Neural progenitor cell (in vitro differentiated cells): ENCODE data around the gene DENND2A. TPM values are rescaled to one million over a fixed set of nuclear protein-coding genes. Genes with fewer than 3 reads are reported as not detected.

ENCODE experiments used
- DNase-seq: peaks from one replicate; pipeline ENCODE4 v3.0.0-alpha.2; 2016; ENCODE audit warnings: low spot score
- H2AFZ ChIP-seq: fragments of 200-600 bp; sonication (generic); replicated peaks from 2 replicates; pipeline ENCODE4 v1.6.1; 2016; ENCODE audit warnings: antibody characterized with exemption
- H3F3A ChIP-seq: fragments of 200-600 bp; sonication (generic); 2 replicates; pipeline ENCODE4 v1.6.1; 2016; ENCODE audit warnings: antibody characterized with exemption, low read depth
- H3K27ac ChIP-seq: fragments of 200-600 bp; sonication (generic); 2 replicates; pipeline ENCODE4 v1.5.1; 2016; ENCODE audit warnings: mild to moderate bottlenecking
- H3K27me3 ChIP-seq: fragments of 200-600 bp; sonication (generic); 2 replicates; pipeline ENCODE4 v1.6.1; 2016; ENCODE audit warnings: mild to moderate bottlenecking, moderate library complexity
- H3K36me3 ChIP-seq: fragments of 200-600 bp; sonication (generic); 2 replicates; pipeline ENCODE4 v1.5.1; 2016
- H3K4me1 ChIP-seq: fragments of 200-600 bp; sonication (generic); 2 replicates; pipeline ENCODE4 v1.6.1; 2016; ENCODE audit warnings: mixed run types
- H3K4me2 ChIP-seq: fragments of 200-600 bp; sonication (generic); 2 replicates; pipeline ENCODE4 v1.6.1; 2016
- H3K4me3 ChIP-seq: fragments of 200-600 bp; sonication (generic); 2 replicates; pipeline ENCODE4 v1.5.1; 2016
- H3K79me2 ChIP-seq: fragments of 200-600 bp; sonication (generic); 2 replicates; pipeline ENCODE4 v1.6.1; 2016; ENCODE audit warnings: low read depth
- H3K9ac ChIP-seq: fragments of 200-600 bp; sonication (generic); 2 replicates; pipeline ENCODE4 v1.6.1; 2016
- H3K9me3 ChIP-seq: fragments of 200-600 bp; sonication (generic); 2 replicates; pipeline ENCODE4 v1.5.1; 2016; ENCODE audit warnings: low read depth
- H4K20me1 ChIP-seq: fragments of 200-600 bp; sonication (generic); 2 replicates; pipeline ENCODE4 v1.6.1; 2016; ENCODE audit warnings: low read depth
- H3K27ac Mint-ChIP-seq: 3 replicates; pipeline ENCODE4 v1.8.0; 2021; ENCODE audit warnings: mixed read lengths
- H3K27me3 Mint-ChIP-seq: 2 replicates; pipeline ENCODE4 v1.8.0; 2022; ENCODE audit warnings: low read depth, mild to moderate bottlenecking, inconsistent platforms, moderate library complexity, mixed read lengths; ENCODE audit not compliant: insufficient read depth
- H3K36me3 Mint-ChIP-seq: 3 replicates; pipeline ENCODE4 v1.8.0; 2021; ENCODE audit warnings: mixed read lengths
- H3K4me1 Mint-ChIP-seq: 3 replicates; pipeline ENCODE4 v1.8.0; 2021; ENCODE audit warnings: mixed read lengths
- H3K4me3 Mint-ChIP-seq: 3 replicates; pipeline ENCODE4 v1.8.0; 2021; ENCODE audit warnings: mild to moderate bottlenecking, moderate library complexity, mixed read lengths
- H3K9me3 Mint-ChIP-seq: 3 replicates; pipeline ENCODE4 v1.8.0; 2020; ENCODE audit warnings: mixed read lengths
- CTCF ChIP-seq: fragments of 200-600 bp; sonication (generic); IDR thresholded peaks from 2 replicates; pipeline ENCODE4 v1.5.1; 2017; ENCODE audit warnings: antibody characterized with exemption, mild to moderate bottlenecking
- EZH2 ChIP-seq: fragments of 200-600 bp; sonication (generic); IDR thresholded peaks from 2 replicates; pipeline ENCODE4 v1.6.1; 2017; ENCODE audit warnings: antibody characterized with exemption, mild to moderate bottlenecking, moderate library complexity
- EZH2phosphoT487 ChIP-seq: fragments of 200-600 bp; sonication (generic); IDR thresholded peaks from 2 replicates; pipeline ENCODE4 v1.6.1; 2017; ENCODE audit warnings: antibody characterized with exemption
- small RNA-seq: library from RNA; depleted of rRNA; stranded (forward); fragments of <200 nt; gene quantifications from one replicate; pipeline ENCODE3, GENCODE V24; 2015
- total RNA-seq: library from RNA; depleted of rRNA; stranded (reverse); fragments of >200 nt; gene quantifications from 2 replicates; pipeline ENCODE4 v1.2.3, GENCODE V29; 2015; ENCODE audit warnings: low replicate concordance

DENND2A gene
- total RNA-seq, 1 donor from 2014 or later = 27.0 TPM

- H3K9me3 Mint-ChIP-seq = no peaks in the 10 kb centered on the region
- H3K27me3 Mint-ChIP-seq = peaks cover 5% of the 10 kb centered on the region
- H3K27me3 ChIP-seq = no peaks in the 10 kb centered on the region
- H3K79me2 ChIP-seq = peaks cover 71% of the 10 kb centered on the region
- H4K20me1 ChIP-seq = peaks cover 61% of the 10 kb centered on the region
- no peak for DNase-seq
- no peaks in the 10 kb centered on the region for H3K36me3 ChIP-seq
- H2AFZ ChIP-seq = no peak overlapping the region
- H3K27ac Mint-ChIP-seq = no peak overlapping the region
- H3K4me3 Mint-ChIP-seq = peak overlapping the region; percentile 99
- peaks cover 5% of the 10 kb centered on the region for H3K36me3 Mint-ChIP-seq
- H3K4me2 ChIP-seq = peak overlapping the region; percentile 85
- H3K4me3 ChIP-seq = peak overlapping the region; percentile 85
- TF ChIP-seq EZH2 (no peak), CTCF (no peak), EZH2phosphoT487 (no peak)
- peaks cover 18% of the 10 kb centered on the region for H3K4me1 Mint-ChIP-seq
- H3K4me1 ChIP-seq = peaks cover 10% of the 10 kb centered on the region
- no peak overlapping the region for H3K9ac ChIP-seq
- no peaks in the 10 kb centered on the region for H3K9me3 ChIP-seq
- no peak overlapping the region for H3K27ac ChIP-seq
- peaks cover 32% of the 10 kb centered on the region for H3F3A ChIP-seq
These were observed 163.8 kb downstream of the DENND2A start for GRCh38 chr7:140476698-140477261.

- TF ChIP-seq CTCF = peak; percentile 62
- TF ChIP-seq EZH2phosphoT487 = no peak
- Histone ChIP-seq H3K79me2 (peaks cover 81% of the 10 kb centered on the region), H3K27me3 (no peaks in the 10 kb centered on the region), H3K9ac (no peak overlapping the region), H3K4me3 (no peak overlapping the region), H3F3A (peaks cover 27% of the 10 kb centered on the region), H3K36me3 (no peaks in the 10 kb centered on the region), H2AFZ (no peak overlapping the region), H3K4me2 (peak overlapping the region; percentile 20), H3K4me1 (peaks cover 10% of the 10 kb centered on the region), H3K27ac (no peak overlapping the region), H4K20me1 (peaks cover 69% of the 10 kb centered on the region), H3K9me3 (no peaks in the 10 kb centered on the region)
- Mint-ChIP-seq H3K36me3 (peaks cover 10% of the 10 kb centered on the region), H3K4me1 (peaks cover 18% of the 10 kb centered on the region), H3K9me3 (no peaks in the 10 kb centered on the region), H3K27me3 (no peaks in the 10 kb centered on the region), H3K4me3 (no peak overlapping the region), H3K27ac (no peak overlapping the region)
- DNase-seq = peak; percentile 58
These were observed 164.8 kb downstream of the DENND2A start for GRCh38 chr7:140475747-140476333.

Small RNA genes lying within 50 kb of the gene (small RNA-seq; reads per million reads assigned to genes)
- gene RF00019 (not detected), gene RN7SL771P (not detected)

Other genes with a start within 250 kb of the DENND2A start
- gene SLC37A3, start 242.3 kb downstream of the DENND2A start, total RNA-seq = 83.4 and 84.7 TPM in 2 replicates
- gene RAB19, start 236.8 kb downstream of the DENND2A start, total RNA-seq = 1.1 and 3.1 TPM in 2 replicates
- gene MKRN1, start 161.3 kb downstream of the DENND2A start, total RNA-seq = 89.4 and 121 TPM in 2 replicates
- gene ADCK2, start 32.1 kb upstream of the DENND2A start, total RNA-seq = 7.8 and 12.3 TPM in 2 replicates
- gene NDUFB2, start 55.9 kb upstream of the DENND2A start, total RNA-seq = 241 and 310 TPM in 2 replicates